ENCODE measurements around the gene CCNF.

Gene CCNF

GRCh38 chr16:2484898-2485508 is 55.8 kb downstream of the CCNF start:
- DNase-seq: no peak
- intact Hi-C loops (cut with DNase I; ENCODE audit: low total_unique reads): no loop called here
- H3K9me3 ChIP-seq: no peaks in the 10 kb centered on the region
- peaks cover 0 to 52% (median 6%) of the 10 kb centered on the region in 4 donors for H3K4me1 ChIP-seq
- no peak overlapping the region for H3K27ac ChIP-seq
- no peak for TF ChIP-seq CTCF (IDR thresholded peaks at IDR 0.05)
- no peak overlapping the region for H3K4me3 ChIP-seq
- H3K27me3 ChIP-seq: no peaks in the 10 kb centered on the region
- H3K36me3 ChIP-seq: no peaks in the 10 kb centered on the region

GRCh38 chr16:2485811-2486507 is 56.7 kb downstream of the CCNF start:
- Histone ChIP-seq H3K4me3 (no peak overlapping the region), H3K27ac (no peak overlapping the region)

GRCh38 chr16:2486645-2487516 is 57.6 kb downstream of the CCNF start:
- Histone ChIP-seq H3K27ac (no peak overlapping the region), H3K27me3 (no peaks in the 10 kb centered on the region), H3K4me3 (no peak overlapping the region), H3K36me3 (no peaks in the 10 kb centered on the region), H3K4me1 (peaks cover 0 to 51% (median 6%) of the 10 kb centered on the region in 4 donors), H3K9me3 (no peaks in the 10 kb centered on the region)
- TF ChIP-seq CTCF (IDR thresholded peaks at IDR 0.05): no peak
- DNase-seq: peak in 1 of 2 donors; percentile 54
- intact Hi-C loops (cut with DNase I; ENCODE audit: low total_unique reads): no loop called here

More at GRCh38 chr16:2485811-2486507, 56.7 kb downstream of the CCNF start:
- DNase-seq: no peak
- Histone ChIP-seq H3K36me3 (no peaks in the 10 kb centered on the region), H3K27me3 (no peaks in the 10 kb centered on the region), H3K4me1 (peaks cover 0 to 52% (median 6%) of the 10 kb centered on the region in 4 donors), H3K9me3 (no peaks in the 10 kb centered on the region)
- intact Hi-C loops (cut with DNase I; ENCODE audit: low total_unique reads): no loop called here
- no peak for TF ChIP-seq CTCF (IDR thresholded peaks at IDR 0.05)

- Histone ChIP-seq H3K9me3 (no peaks in the 10 kb centered on the region), H3K4me1 (peaks cover 0 to 45% (median 5%) of the 10 kb centered on the region in 4 donors), H3K4me3 (no peak overlapping the region), H3K36me3 (no peaks in the 10 kb centered on the region), H3K27me3 (no peaks in the 10 kb centered on the region), H3K27ac (no peak overlapping the region)
- no peak for DNase-seq
- intact Hi-C loops (cut with DNase I; ENCODE audit: low total_unique reads): no loop called here
- no peak for TF ChIP-seq CTCF (IDR thresholded peaks at IDR 0.05)
These were observed 58.2 kb downstream of the CCNF start for GRCh38 chr16:2487517-2487842.

- Histone ChIP-seq H3K36me3 (no peaks in the 10 kb centered on the region), H3K9me3 (no peaks in the 10 kb centered on the region), H3K27me3 (no peaks in the 10 kb centered on the region), H3K4me1 (peaks cover 0 to 41% (median 3%) of the 10 kb centered on the region in 4 donors), H3K4me3 (no peak overlapping the region), H3K27ac (no peak overlapping the region)
- DNase-seq: no peak
- TF ChIP-seq CTCF (IDR thresholded peaks at IDR 0.05): no peak
- intact Hi-C loops (cut with DNase I; ENCODE audit: low total_unique reads): no loop called here
These were observed 58.8 kb downstream of the CCNF start for GRCh38 chr16:2487903-2488531.
